GM19438 (cell line): Measurements from ENCODE around the gene ZNF24.

ENCODE experiments used
- ATAC-seq: cut with Tn5 transposase; IDR thresholded peaks from one replicate; pipeline ENCODE4 v1.9.1; 2021; ENCODE audit warnings: low read depth; ENCODE audit not compliant: unreplicated experiment

The ZNF24 gene

DNA sequence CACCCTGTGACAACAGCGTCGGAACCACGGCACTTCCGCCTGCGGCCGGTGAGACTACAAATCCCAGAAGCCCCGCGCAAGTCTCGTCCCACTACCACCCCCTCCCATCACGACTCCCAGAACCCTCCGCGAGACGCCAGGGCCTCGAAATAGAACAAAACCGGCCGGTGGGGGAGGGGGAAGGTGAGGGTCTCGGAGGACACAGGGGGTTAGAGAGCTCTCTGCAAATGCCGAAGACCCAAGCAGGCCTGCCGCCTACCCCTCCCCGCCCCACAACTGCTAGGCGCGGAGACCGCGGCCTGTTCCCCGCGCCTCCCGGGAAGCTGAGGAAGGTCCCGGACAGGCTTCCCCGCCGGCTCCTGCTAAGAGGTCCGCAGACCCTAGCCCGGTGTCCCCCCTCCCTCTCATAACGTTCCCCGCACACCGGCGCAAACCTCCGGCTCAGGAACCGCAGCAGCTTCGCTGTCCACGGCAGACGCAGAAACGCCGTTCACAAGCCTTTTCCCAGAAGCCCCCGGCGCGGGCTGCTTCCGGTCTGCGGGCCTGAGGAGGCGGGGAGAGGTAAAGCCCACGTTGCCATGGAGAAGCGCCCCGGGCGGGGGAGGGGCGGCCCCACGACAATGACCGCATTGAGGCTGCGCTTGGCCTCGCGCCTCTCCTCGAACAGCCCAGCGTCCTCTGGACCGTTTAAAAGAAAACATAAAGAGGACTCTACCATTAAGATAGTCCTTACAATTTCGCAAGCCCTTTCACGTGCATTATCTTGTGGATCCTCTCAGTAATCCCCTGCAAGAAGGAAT lies at the start of gene ZNF24:
ZNF24 (minus strand) TSS at position 485 of the 800 bp plus-strand sequence. CDS start 3,770 bp downstream, outside the sequence.
- ATAC-seq = peak; percentile 88

DNA sequence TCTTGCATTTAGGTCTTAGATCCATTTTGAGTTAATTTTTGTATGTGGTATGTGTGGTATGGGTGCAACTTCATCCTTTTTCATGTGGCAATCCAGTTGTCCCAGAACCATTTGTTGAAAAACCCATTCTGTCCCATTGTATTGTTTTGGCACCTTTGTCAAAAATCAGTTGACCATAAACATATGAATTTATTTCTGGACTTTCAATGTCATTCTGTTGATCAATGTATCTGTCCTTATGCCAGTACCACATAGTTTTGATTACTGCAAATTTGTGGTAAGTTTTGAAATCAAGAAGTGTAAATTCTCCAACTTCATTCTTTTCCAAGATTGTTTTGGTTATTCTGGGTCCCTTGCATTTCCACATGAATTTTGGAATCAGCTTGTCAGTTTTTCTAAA lies 49.5 kb upstream of the ZNF24 start:
- no peak for ATAC-seq

DNA sequence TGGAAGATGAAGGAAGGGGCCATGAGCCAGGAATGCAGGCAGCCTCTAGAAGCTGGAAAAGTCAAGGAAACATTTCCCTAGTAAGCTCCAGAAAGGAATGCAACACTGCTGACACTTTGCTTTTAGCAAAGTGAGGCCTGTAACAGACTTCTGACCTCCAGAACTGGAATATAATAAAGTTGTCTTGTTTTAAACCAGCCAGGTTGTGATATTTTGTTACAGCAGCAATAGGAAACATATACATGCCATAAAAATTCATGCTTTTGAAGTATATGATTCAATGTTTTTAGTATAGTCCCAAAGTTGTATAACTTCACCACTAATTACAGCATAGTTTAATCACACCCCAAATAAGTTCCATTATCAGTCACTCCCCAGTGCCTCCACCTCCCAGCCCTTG lies 48.2 kb upstream of the ZNF24 start:
- no peak for ATAC-seq

DNA sequence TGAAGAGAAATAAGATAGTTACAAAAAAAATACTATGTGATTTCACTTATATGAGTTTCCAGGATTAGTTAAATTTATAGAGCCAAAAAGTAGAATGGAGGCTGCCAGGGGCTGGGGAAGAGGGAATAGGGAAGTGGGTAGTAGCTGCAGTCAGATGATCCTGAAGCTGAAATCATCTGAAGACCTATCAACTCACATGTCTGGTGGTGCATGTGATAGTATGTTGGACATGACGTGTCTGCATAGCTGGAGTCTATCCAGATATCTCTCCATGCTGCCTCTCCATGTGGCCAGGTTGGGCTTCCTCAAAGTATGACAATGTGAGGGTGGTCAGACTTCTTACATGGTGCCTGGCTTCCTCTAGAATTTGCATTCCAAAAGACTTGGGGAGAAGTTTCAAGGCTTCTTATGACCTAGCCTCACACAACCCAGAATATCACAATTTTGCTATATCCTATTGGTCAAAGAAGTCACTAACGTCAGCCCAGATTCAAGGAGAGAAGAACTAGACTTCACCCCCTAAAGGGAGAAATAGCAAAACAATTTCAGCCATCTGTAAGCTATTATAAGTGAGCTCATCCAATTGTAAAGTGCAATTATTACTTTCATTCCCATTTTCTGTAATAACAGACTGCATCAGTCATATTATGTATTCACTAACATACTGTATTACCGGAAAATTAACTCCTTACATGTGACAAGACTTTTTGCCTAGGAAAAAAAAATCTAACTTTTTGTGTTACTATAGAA lies 46.9 kb upstream of the ZNF24 start:
- ATAC-seq = no peak

DNA sequence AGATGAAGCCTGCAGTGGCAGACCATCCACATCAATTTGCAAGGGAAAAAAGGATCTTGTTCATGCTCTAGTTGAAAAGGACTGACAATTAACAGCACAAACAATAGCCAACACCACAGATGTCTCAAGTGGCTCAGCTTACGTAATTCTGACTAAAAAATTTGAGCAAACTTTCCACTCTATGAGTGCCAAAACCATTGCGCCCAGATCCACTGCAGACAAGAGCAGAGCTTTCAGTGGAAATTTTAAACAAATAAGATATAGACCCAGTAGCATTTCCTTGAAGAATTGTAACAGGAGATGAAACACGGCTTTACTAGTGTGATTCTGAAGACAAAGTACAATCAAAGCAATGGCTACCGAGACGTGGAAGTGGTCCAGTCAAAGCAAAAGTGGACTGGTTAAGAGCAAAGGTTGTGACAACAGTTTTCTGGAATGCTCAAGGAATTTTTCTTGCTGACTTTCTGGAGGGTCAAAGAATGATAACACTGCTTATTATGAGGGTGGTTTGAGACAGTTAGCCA lies 44.9 kb upstream of the ZNF24 start:
- ATAC-seq = no peak

DNA sequence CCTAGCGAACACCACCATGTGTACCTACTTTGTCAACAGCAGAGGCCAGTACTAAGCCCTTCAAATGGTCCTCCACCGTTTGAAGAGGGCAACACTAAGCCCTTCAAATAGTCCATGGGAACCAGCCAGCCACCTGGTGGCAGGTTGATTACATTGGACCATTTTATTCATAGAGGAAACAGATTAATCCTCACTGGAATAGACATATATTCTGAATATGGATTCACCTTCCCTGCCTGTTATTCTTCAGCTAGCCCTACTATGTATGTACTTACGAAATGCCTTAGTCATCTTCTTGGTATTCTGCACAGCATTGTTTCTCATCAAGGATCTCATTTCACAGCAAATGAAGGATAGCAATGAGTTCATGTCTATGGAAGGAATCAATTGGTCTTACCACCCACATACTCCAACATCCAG lies 42.9 kb upstream of the ZNF24 start:
- no peak for ATAC-seq

DNA sequence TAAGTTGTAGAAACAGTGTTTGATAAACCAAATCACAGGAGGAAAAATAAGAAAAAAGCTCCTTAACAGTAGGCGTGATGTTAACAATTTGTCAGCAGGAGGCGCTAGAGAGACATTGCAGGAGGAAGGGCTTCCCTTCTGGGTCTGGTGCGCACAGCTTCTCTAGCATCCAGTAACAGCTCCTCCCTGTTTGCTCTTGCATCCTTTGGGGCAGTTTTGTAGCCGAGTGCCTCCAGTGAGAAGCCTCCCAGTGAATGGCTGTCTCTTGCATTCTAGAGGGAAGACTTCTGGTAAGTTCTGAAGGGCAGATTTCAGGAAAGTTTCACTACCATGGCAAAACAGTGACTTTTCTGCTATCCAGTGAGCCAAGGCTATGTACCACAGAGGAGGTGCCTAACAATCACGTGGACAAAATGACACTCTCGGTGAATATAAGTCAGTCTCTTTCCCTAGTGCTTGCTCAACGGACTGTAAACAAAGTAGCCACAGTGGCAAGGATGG lies 42.4 kb upstream of the ZNF24 start:
- ATAC-seq = peak; percentile 84

DNA sequence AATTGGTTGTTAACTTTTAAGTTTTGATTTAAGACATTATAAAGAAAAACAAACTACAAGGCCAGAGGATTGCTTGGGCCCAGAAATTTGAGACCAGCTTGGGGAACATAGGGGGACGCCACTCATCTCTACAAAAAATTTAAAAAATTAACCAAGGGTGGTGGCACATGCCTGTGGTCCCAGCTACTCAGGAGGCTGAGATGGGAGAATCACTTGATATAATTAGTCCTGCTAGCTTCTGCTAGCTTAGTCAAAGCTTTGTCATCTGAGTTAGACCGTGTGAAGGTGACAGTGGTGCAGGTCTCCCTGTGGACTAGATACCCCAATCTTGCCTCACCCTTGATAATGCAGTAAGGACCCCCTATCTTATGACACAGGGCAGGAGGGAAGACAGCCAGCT lies 38.9 kb upstream of the ZNF24 start:
- no peak for ATAC-seq

DNA sequence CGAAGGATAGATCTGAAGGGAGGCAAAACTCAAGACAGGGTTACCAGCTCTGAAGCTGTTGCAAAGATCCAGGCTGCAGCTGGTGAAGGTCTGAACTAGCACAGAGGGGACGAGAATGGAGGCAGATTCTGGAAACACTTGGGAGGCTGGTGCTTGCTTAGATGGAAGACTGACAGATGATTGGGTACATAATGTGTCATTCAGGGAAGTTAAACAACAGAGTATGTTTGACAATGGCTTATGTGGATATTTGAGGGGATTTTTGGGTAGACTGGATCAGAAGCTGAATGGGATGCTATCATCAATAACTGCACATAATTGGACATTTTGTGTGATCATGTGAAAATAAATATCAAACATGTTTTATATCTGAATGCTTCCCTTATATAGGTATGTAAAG lies 35.2 kb upstream of the ZNF24 start:
- ATAC-seq = no peak

DNA sequence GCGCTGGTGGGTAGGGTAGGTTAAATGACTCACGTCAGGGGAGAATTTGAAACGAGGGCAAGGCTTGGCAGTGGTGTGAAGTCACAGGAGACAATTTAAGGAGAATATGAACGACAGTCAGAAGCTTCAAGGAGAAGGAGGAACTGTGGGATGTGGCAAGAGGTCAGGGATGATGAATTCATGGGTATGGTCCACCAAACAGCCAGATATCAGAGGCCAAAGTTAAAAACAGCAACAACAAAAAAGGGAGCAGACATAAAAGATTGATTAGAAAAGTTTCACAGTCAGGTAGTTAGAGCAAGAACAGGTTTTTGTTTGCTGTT lies 34.3 kb upstream of the ZNF24 start:
- no peak for ATAC-seq

DNA sequence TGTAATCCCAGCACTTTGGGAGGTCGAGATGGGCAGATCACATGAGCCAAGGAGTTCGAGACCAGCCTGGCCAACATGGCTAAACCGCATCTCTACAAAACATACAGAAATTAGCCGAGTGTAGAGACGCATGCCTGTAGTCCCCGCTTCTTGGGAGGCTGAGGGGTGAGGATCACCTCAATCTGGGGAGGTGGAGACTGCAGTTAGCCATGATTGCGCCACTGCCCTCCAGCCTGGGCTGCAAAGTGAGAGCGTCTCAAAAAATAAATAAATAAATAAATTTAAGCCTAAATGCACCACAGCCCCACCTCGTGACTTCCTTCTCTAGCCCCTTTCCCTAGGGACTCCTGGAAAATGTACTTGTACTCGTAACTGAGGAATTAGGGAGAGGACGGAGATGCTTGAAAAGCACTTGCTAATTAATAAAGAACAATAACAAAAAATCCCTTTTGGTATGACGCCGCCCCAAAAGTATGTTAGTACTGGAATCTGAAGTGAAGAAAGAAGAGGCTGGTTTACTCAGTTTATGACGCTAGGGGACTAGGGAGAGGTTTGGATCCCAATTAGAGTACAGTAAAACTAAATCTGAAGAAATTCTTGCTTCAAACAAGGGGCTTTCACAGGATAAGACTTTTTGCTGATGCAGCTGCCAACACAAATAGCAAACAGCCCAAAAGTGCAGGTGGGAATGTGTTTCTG lies 33.8 kb upstream of the ZNF24 start:
- no peak for ATAC-seq

DNA sequence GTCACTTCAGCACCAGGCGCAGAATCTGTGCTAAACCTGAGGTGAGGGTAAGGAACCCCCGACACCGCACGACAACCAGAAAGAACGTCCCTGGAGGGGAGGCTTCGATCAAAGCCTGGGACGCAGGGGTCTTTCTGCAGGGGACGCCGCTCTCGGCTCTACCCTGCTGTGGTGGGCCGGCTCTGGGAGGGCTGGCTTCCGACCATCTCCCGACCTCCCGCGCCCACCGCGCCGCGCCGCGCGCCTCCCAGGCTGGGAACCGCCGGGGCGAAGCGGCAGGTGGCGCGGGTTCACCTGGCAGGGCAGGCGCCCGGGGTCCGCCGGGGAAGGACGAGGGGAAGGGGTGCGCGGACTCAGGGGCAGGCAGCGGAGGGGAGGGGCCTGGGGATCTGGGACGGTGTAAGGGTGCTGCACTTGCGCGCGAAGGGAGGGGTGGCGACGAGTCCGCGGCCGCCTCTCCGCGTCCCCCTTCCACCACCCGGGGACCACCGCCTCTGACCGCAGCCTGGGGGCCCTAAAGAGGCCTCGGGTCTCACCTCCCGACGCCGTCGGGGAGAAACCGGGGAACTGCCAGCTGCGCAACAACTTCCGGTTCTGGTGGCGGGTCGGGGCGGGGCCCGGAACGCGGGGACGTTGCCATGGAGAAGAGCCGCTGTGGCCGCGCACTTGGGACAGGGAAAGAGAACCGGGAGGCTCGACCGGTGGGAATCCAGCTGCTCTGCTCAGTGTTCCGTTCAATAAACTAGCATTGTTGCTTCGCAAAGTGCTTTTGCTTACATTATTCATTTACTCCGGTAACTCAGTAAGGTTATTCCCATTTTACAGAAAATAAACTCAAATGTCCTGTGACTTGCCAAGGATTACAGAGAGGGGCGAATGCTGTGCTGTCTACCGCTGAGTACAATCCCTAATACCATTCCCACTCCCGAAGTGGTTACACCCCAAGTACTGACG lies 32.8 kb upstream of the ZNF24 start, which contains the start of gene ZNF396:
ZNF396 (minus strand) TSS at position 596 of the 954 bp plus-strand sequence. CDS start 3,045 bp downstream, outside the sequence.
- peak; percentile 78 for ATAC-seq

DNA sequence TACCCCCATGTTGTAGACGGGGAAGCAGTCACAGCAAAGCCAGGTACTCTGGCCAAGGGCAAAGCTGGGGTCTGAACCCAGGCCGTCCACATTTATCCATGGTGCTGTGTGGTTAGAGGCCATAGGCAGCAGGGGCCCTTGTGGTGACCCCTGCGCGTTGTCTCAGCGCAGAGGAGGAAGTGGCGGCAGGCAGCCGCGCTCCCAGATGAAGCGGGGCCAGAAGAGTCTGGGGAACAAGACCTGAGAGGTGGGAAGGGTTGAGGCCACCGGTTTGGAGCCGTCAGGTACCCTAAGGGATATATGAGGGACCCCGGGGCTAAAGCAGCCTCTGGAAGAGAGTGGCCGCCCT lies 32.1 kb upstream of the ZNF24 start:
- ATAC-seq = peak; percentile 72

DNA sequence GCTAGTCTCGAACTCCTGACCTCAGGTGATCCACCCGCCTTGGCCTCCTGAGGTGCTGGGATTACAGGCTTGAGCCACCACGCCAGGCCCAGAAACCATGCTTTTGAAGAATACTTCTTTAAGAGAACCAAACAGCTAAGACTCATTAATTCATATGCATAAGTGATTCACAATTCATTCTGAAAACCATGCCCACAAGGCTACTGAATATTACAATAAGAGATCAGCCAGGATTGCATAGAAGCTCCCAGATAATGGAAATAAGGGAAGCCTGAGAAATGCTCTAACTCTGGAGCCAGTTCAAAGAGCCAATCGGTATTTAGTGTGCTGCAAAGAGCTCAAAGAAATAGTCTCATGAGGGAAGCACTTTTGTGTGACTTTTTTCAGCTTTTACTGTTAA lies 30.5 kb upstream of the ZNF24 start:
- no peak for ATAC-seq

DNA sequence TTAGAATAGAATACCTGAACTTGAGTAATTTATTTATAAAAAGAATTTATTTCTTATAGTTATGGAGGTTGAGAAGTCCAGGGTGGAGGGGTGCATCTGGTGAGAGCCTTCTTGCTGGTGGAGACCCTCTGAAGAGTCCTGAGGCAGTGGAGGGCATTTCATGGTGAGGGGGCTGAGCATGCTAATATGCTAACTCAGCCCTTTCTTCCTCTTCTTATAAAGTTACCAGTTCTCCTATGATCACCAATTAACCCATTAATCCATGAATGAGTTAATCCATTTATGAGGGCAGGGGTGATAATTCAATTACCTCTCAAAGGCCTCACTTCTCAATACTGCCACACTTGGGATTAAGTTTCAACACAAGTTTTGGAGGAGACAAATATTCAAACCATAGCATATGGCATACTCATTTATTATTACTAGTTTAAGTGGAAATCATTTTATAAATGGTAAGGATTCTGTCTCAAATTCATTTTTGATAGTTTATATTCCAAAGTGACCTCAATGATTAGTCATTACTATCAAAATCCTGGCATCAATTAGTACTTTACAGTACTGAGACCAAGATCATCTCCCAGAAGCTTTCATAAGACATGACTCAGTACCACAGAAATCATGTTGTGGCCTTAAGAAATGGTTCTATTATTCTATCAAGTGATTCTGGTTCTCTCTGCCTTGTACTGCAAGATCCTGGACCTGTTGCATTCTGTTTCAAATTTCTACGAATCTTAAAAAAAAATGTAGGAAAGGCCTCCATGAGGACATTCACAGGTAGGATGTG lies 27.4 kb upstream of the ZNF24 start:
- ATAC-seq = no peak

DNA sequence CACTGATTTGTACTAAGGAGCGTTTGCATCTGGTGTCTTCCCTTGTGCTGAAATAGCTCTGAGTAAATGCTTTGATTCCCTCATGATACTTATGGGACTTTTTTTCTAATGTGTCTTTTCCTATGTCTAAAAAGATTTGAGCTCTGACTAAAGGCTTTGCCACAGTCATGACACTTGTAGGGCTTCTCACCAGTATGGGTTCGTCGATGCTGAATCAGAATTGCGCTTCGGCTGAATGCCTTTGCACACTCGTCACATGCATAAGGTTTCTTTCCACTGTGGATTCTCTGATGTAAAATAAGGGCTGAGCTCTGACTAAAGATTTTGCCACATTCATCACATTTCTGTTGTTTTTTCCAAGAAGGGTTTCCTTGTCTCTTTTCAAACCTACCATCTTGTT lies 24.9 kb upstream of the ZNF24 start:
- ATAC-seq = no peak

DNA sequence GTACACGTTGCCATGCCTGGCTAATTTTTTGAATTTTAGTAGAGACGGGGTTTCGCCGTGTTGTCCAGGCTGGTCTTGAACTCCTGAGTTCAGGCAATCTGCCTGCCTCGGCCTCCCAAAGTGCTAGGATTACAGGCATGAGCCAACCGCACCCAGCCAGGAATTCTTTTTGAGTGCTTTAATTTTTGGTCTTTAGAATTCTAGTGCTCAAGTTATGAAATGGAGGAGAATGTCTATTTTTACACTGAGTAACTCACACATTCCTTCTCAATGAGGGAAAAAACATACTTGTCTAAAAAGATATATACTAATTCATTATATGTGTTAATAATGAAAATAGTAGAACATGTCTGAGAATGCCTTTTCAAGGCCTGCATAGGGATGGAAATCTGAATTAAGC lies 24.4 kb upstream of the ZNF24 start:
- no peak for ATAC-seq

DNA sequence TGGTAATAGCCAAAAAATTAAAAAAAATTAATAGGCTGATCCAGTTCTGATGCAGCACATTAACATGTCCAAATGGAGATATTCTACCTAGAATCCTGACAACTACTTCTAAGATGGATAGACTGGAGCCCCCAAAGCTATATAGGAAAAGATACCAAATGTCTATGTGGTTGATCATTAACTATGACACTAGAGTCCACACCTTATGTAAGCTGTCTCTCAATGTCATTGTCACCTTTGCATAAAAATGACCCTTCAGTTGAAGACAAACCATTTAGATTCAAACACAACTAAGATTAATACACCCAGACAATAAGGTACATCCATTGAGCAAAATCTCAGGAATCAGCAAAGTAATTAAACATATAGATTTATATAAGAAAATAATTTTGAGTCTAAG lies 18.3 kb upstream of the ZNF24 start:
- no peak for ATAC-seq
